ENCODE measurements around the gene PPME1.

DNA sequence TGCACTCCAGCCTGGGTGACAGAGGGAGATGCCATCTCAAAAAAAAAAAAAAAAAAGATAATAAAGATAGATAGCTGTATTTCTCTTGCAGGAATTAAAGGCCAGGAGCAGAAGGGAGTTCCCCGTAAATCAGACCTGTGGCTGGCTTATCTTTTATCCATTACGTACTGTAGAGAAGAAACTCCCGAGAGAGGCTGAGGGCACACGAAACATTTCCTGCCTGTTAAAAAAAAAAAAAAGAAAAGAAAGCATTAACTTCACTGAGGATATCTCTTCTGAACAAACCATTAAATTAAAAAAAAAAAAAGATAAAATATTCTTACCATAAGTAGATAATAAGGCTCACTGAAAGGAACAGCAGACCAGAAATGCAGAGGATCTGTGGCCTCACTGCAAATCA, 117.8 kb downstream of the PPME1 start:
- TF ChIP-seq, protein P1, sequence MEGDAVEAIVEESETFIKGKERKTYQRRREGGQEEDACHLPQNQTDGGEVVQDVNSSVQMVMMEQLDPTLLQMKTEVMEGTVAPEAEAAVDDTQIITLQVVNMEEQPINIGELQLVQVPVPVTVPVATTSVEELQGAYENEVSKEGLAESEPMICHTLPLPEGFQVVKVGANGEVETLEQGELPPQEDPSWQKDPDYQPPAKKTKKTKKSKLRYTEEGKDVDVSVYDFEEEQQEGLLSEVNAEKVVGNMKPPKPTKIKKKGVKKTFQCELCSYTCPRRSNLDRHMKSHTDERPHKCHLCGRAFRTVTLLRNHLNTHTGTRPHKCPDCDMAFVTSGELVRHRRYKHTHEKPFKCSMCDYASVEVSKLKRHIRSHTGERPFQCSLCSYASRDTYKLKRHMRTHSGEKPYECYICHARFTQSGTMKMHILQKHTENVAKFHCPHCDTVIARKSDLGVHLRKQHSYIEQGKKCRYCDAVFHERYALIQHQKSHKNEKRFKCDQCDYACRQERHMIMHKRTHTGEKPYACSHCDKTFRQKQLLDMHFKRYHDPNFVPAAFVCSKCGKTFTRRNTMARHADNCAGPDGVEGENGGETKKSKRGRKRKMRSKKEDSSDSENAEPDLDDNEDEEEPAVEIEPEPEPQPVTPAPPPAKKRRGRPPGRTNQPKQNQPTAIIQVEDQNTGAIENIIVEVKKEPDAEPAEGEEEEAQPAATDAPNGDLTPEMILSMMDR (IDR thresholded peaks at IDR 0.05), result no peak
- no peak for TF ChIP-seq EZH2 (IDR thresholded peaks at IDR 0.05; ENCODE audit: borderline replicate concordance, insufficient read depth, low read depth, low read length, poor library complexity, severe bottlenecking)

Data from B cell (primary cell).